Measurements from ENCODE around the gene RALGAPA2.

GRCh38 chr20:20525756-20526155 lies 186.7 kb downstream of the RALGAPA2 start:
- TF ChIP-seq POLR2A (IDR thresholded peaks at IDR 0.05): no peak
- TF ChIP-seq, protein P1, sequence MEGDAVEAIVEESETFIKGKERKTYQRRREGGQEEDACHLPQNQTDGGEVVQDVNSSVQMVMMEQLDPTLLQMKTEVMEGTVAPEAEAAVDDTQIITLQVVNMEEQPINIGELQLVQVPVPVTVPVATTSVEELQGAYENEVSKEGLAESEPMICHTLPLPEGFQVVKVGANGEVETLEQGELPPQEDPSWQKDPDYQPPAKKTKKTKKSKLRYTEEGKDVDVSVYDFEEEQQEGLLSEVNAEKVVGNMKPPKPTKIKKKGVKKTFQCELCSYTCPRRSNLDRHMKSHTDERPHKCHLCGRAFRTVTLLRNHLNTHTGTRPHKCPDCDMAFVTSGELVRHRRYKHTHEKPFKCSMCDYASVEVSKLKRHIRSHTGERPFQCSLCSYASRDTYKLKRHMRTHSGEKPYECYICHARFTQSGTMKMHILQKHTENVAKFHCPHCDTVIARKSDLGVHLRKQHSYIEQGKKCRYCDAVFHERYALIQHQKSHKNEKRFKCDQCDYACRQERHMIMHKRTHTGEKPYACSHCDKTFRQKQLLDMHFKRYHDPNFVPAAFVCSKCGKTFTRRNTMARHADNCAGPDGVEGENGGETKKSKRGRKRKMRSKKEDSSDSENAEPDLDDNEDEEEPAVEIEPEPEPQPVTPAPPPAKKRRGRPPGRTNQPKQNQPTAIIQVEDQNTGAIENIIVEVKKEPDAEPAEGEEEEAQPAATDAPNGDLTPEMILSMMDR (IDR thresholded peaks at IDR 0.05): no peak

All from thyroid gland (tissue), 4 donors.